Glutamatergic neuron (in vitro differentiated cells): ENCODE data around the gene TRIO. TPM values are rescaled to one million over a fixed set of nuclear protein-coding genes. Genes with fewer than 3 reads are reported as not detected.

ENCODE experiments used
- DNase-seq: peaks from one replicate; pipeline ENCODE4 v3.0.0; 2022
- H3K27ac Mint-ChIP-seq: one replicate; pipeline ENCODE4 v1.8.0; 2020; ENCODE audit warnings: mild to moderate bottlenecking, mixed read lengths, inconsistent platforms; ENCODE audit not compliant: unreplicated experiment
- H3K27me3 Mint-ChIP-seq: one replicate; pipeline ENCODE4 v1.8.0; 2020; ENCODE audit warnings: mild to moderate bottlenecking, moderate library complexity, mixed read lengths, inconsistent platforms; ENCODE audit not compliant: unreplicated experiment
- H3K36me3 Mint-ChIP-seq: one replicate; pipeline ENCODE4 v1.8.0; 2020; ENCODE audit warnings: mild to moderate bottlenecking, mixed read lengths, inconsistent platforms; ENCODE audit not compliant: unreplicated experiment
- H3K4me1 Mint-ChIP-seq: one replicate; pipeline ENCODE4 v1.8.0; 2020; ENCODE audit warnings: mild to moderate bottlenecking, low read depth, mixed read lengths, inconsistent platforms; ENCODE audit not compliant: unreplicated experiment
- H3K4me3 Mint-ChIP-seq: one replicate; pipeline ENCODE4 v1.8.0; 2020; ENCODE audit warnings: mild to moderate bottlenecking, mixed read lengths, inconsistent platforms; ENCODE audit not compliant: unreplicated experiment
- H3K9me3 Mint-ChIP-seq: one replicate; pipeline ENCODE4 v1.8.0; 2020; ENCODE audit warnings: mild to moderate bottlenecking, moderate library complexity, mixed read lengths, inconsistent platforms; ENCODE audit not compliant: unreplicated experiment
- CTCF ChIP-seq: fragments of 200-600 bp; sonication (generic); IDR thresholded peaks from one replicate; pipeline ENCODE4 v1.5.0; 2021; ENCODE audit not compliant: partially characterized antibody, unreplicated experiment
- total RNA-seq: library from RNA; stranded (reverse); fragmentation: NEBNext Ultra II Directional; extraction: Animal tissue kit (Norgen Biotek cat#: 25700); gene quantifications from one replicate; pipeline ENCODE4 v1.2.1, GENCODE V29; 2021; ENCODE audit not compliant: unreplicated experiment

Gene TRIO
- total RNA-seq, 1 donor from 2014 or later, result 281 TPM

GRCh38 chr5:14495301-14495700 is 352.2 kb downstream of the TRIO start:
- peaks cover 13% of the 10 kb centered on the region for H3K4me1 Mint-ChIP-seq
- no peak overlapping the region for H3K4me3 Mint-ChIP-seq
- H3K27ac Mint-ChIP-seq, result no peak overlapping the region
- H3K36me3 Mint-ChIP-seq, result no peaks in the 10 kb centered on the region
- H3K27me3 Mint-ChIP-seq, result no peaks in the 10 kb centered on the region
- no peak for TF ChIP-seq CTCF
- H3K9me3 Mint-ChIP-seq, result no peaks in the 10 kb centered on the region
- no peak for DNase-seq

- Mint-ChIP-seq H3K4me3 (no peak overlapping the region), H3K27ac (no peak overlapping the region), H3K27me3 (peaks cover 4% of the 10 kb centered on the region), H3K9me3 (no peaks in the 10 kb centered on the region), H3K36me3 (peaks cover 4% of the 10 kb centered on the region), H3K4me1 (peaks cover 2% of the 10 kb centered on the region)
- DNase-seq, result no peak
- no peak for TF ChIP-seq CTCF
Measured at GRCh38 chr5:14497311-14497710, 354.2 kb downstream of the TRIO start.

GRCh38 chr5:14501353-14502293 is 358.5 kb downstream of the TRIO start:
- no peak overlapping the region for H3K4me3 Mint-ChIP-seq
- H3K4me1 Mint-ChIP-seq, result peaks cover 5% of the 10 kb centered on the region
- H3K27ac Mint-ChIP-seq, result no peak overlapping the region
- DNase-seq, result no peak
- no peak for TF ChIP-seq CTCF
- H3K27me3 Mint-ChIP-seq, result peaks cover 6% of the 10 kb centered on the region
- no peaks in the 10 kb centered on the region for H3K9me3 Mint-ChIP-seq
- H3K36me3 Mint-ChIP-seq, result peaks cover 4% of the 10 kb centered on the region

- Mint-ChIP-seq H3K4me3 (no peak overlapping the region), H3K27ac (no peak overlapping the region), H3K9me3 (no peaks in the 10 kb centered on the region), H3K27me3 (peaks cover 9% of the 10 kb centered on the region), H3K4me1 (peaks cover 5% of the 10 kb centered on the region), H3K36me3 (peaks cover 4% of the 10 kb centered on the region)
- TF ChIP-seq CTCF, result no peak
- DNase-seq, result no peak
Measured at GRCh38 chr5:14502294-14502690, 359.1 kb downstream of the TRIO start.

GRCh38 chr5:14503017-14503680 is 360.0 kb downstream of the TRIO start:
- H3K27me3 Mint-ChIP-seq, result peaks cover 9% of the 10 kb centered on the region
- H3K27ac Mint-ChIP-seq, result no peak overlapping the region
- DNase-seq, result no peak
- peaks cover 5% of the 10 kb centered on the region for H3K4me1 Mint-ChIP-seq
- no peak overlapping the region for H3K4me3 Mint-ChIP-seq
- TF ChIP-seq CTCF, result no peak
- peaks cover 4% of the 10 kb centered on the region for H3K36me3 Mint-ChIP-seq
- H3K9me3 Mint-ChIP-seq, result peaks cover 2% of the 10 kb centered on the region
